H1 (cell line): Measurements from ENCODE around the gene ZNF18. TPM values are rescaled to one million over a fixed set of nuclear protein-coding genes. Genes with fewer than 3 reads are reported as not detected.

Source experiments
- CTCF ChIA-PET: fragments of 300-600 bp; sonication (Branson Sonifier 250); formaldehyde crosslinking; loops from one replicate; lab custom pipeline; 2021; ENCODE audit not compliant: partially characterized antibody; lab: Charles Lee
- POLR2A ChIA-PET: fragments of 300-600 bp; sonication (Branson Sonifier 250); formaldehyde crosslinking; loops from one replicate; lab custom pipeline; 2021; ENCODE audit warnings: inconsistent platforms; ENCODE audit not compliant: partially characterized antibody; lab: Charles Lee
- DNase-seq, 2 experiments: peaks; one replicate each; pipeline versions ENCODE4 v3.0.0 to v3.0.0-alpha.2; 2010 to 2022; ENCODE audit warnings: low spot score in 2 of 2, low read depth in 1 of 2, mixed read lengths in 1 of 2
- FAIRE-seq: peaks from 2 replicates; lab custom pipeline; 2011; peaks lifted over from hg19 to GRCh38; lab: Jason Lieb, UNC
- H2AFZ ChIP-seq: 2 replicates; pipeline ENCODE4 v1.8.1; 2012; ENCODE audit warnings: low read length, inconsistent platforms
- H2AK5ac ChIP-seq: 2 replicates; pipeline ENCODE4 v1.6.1; 2013; ENCODE audit warnings: low read depth, low read length
- H2BK120ac ChIP-seq: replicated peaks from 2 replicates; pipeline ENCODE3; 2013; ENCODE audit warnings: low read depth, low read length, inconsistent platforms
- H2BK12ac ChIP-seq: 2 replicates; pipeline ENCODE4 v1.6.1; 2013; ENCODE audit warnings: low read depth, low read length
- H2BK15ac ChIP-seq: 2 replicates; pipeline ENCODE4 v1.6.1; 2013; ENCODE audit warnings: low read length
- H2BK20ac ChIP-seq: 2 replicates; pipeline ENCODE4 v1.6.1; 2013; ENCODE audit warnings: low read length
- H2BK5ac ChIP-seq: 2 replicates; pipeline ENCODE4 v1.6.1; 2013; ENCODE audit warnings: low read depth, low read length
- H3K14ac ChIP-seq: 2 replicates; pipeline ENCODE4 v1.6.1; 2013; ENCODE audit warnings: inconsistent platforms; ENCODE audit not compliant: insufficient read length
- H3K18ac ChIP-seq: 2 replicates; pipeline ENCODE4 v1.6.1; 2013; ENCODE audit warnings: low read length; ENCODE audit errors: extremely low read depth
- H3K23ac ChIP-seq: 2 replicates; pipeline ENCODE4 v1.6.1; 2013; ENCODE audit warnings: inconsistent platforms; ENCODE audit not compliant: insufficient read length
- H3K23me2 ChIP-seq: 2 replicates; pipeline ENCODE4 v1.6.1; 2013; ENCODE audit warnings: low read depth, low read length
- H3K27ac ChIP-seq: 2 replicates; pipeline ENCODE4 v1.6.1; 2011; ENCODE audit warnings: low read depth, low read length, inconsistent platforms
- H3K27me3 ChIP-seq, 4 experiments: replicated peaks in 1 of 4; 1 replicate in 1 of 4; 2 replicates in 3 of 4; pipeline versions ENCODE4 v1.6.1 to v1.8.1; 2011 to 2013; ENCODE audit warnings: low read length in 3 of 4, mild to moderate bottlenecking in 3 of 4, inconsistent platforms in 2 of 4, mixed read lengths in 2 of 4, moderate library complexity in 1 of 4; ENCODE audit not compliant: control insufficient read depth in 3 of 4, insufficient read depth in 3 of 4; ENCODE audit errors: extremely low read depth in 1 of 4
- H3K36me3 ChIP-seq, 4 experiments: 2 replicates each; pipeline versions ENCODE4 v1.6.1 to v1.8.1; 2011 to 2013; ENCODE audit warnings: mild to moderate bottlenecking in 4 of 4, low read length in 3 of 4, moderate library complexity in 2 of 4, control low read depth in 1 of 4, inconsistent platforms in 1 of 4; ENCODE audit not compliant: insufficient read depth in 4 of 4, control insufficient read depth in 2 of 4
- H3K4ac ChIP-seq: replicated peaks from 2 replicates; pipeline ENCODE3; 2013; ENCODE audit warnings: low read length, low read depth, mixed read lengths, inconsistent platforms; ENCODE audit not compliant: insufficient read length
- H3K4me1 ChIP-seq, 4 experiments: replicated peaks in 1 of 4; 1 replicate in 1 of 4; 2 replicates in 3 of 4; pipeline versions ENCODE4 v1.6.1 to v1.8.1; 2011 to 2013; ENCODE audit warnings: low read length in 3 of 4, inconsistent platforms in 2 of 4, mixed read lengths in 1 of 4; ENCODE audit not compliant: insufficient read depth in 4 of 4, control insufficient read depth in 3 of 4
- H3K4me2 ChIP-seq, 2 experiments: 2 replicates each; pipeline versions ENCODE4 v1.6.1 to v1.8.1; 2011 to 2013; ENCODE audit warnings: low read depth in 2 of 2, low read length in 2 of 2, control low read depth in 1 of 2, inconsistent platforms in 1 of 2, mild to moderate bottlenecking in 1 of 2; ENCODE audit not compliant: insufficient read depth in 1 of 2
- H3K4me3 ChIP-seq, 4 experiments: fragments of 200-600, 300-600 bp in 1 of 4; sonication (generic), shearing (Covaris generic), sonication (Bioruptor Twin) in 1 of 4; 2 replicates each; pipeline versions ENCODE4 v1.5.1 to v1.8.1; 2011 to 2016; ENCODE audit warnings: low read length in 4 of 4, low read depth in 3 of 4, control low read depth in 2 of 4, inconsistent platforms in 2 of 4, mild to moderate bottlenecking in 2 of 4, mixed read lengths in 1 of 4, moderate library complexity in 1 of 4; ENCODE audit not compliant: insufficient read depth in 2 of 4; ENCODE audit errors: extremely low read depth in 1 of 4
- H3K56ac ChIP-seq: replicated peaks from 2 replicates; pipeline ENCODE3; 2013; ENCODE audit warnings: low read depth, mild to moderate bottlenecking, mixed read lengths, low read length, inconsistent platforms; ENCODE audit not compliant: insufficient read length
- H3K79me1 ChIP-seq: 2 replicates; pipeline ENCODE4 v1.6.1; 2013; ENCODE audit warnings: low read depth, low read length, control low read depth
- H3K79me2 ChIP-seq, 2 experiments: 2 replicates each; pipeline versions ENCODE4 v1.6.1 to v1.8.1; 2012 to 2013; ENCODE audit warnings: low read length in 2 of 2, mild to moderate bottlenecking in 2 of 2, inconsistent platforms in 1 of 2; ENCODE audit not compliant: insufficient read depth in 2 of 2, control insufficient read depth in 1 of 2
- H3K9ac ChIP-seq, 4 experiments: replicated peaks in 1 of 4; 1 replicate in 1 of 4; 2 replicates in 3 of 4; pipeline versions ENCODE4 v1.6.1 to v1.8.1; 2011 to 2013; ENCODE audit warnings: low read depth in 3 of 4, low read length in 3 of 4, control low read depth in 2 of 4, mild to moderate bottlenecking in 2 of 4, moderate library complexity in 2 of 4, inconsistent platforms in 1 of 4; ENCODE audit errors: extremely low read depth in 1 of 4
- H3K9me3 ChIP-seq, 2 experiments: 2 replicates each; pipeline versions ENCODE4 v1.6.1 to v1.8.1; 2012 to 2013; ENCODE audit warnings: mild to moderate bottlenecking in 2 of 2, moderate library complexity in 2 of 2, control low read depth in 1 of 2, inconsistent platforms in 1 of 2, low read depth in 1 of 2, low read length in 1 of 2, mixed read lengths in 1 of 2; ENCODE audit not compliant: insufficient read depth in 2 of 2
- H4K20me1 ChIP-seq, 2 experiments: replicated peaks in 1 of 2; 2 replicates each; pipeline versions ENCODE3 to v1.8.1; 2011 to 2013; ENCODE audit warnings: inconsistent platforms in 2 of 2, low read length in 2 of 2, mild to moderate bottlenecking in 1 of 2; ENCODE audit not compliant: insufficient read depth in 2 of 2, control insufficient read depth in 1 of 2
- H4K5ac ChIP-seq: 2 replicates; pipeline ENCODE4 v1.6.1; 2013; ENCODE audit warnings: low read length, low read depth, mixed read lengths, inconsistent platforms; ENCODE audit not compliant: insufficient read length
- H4K8ac ChIP-seq: 2 replicates; pipeline ENCODE4 v1.8.0; 2013; ENCODE audit warnings: mild to moderate bottlenecking, moderate library complexity, low read length, inconsistent platforms; ENCODE audit not compliant: insufficient read depth; ENCODE audit errors: extremely low read depth
- H4K91ac ChIP-seq: replicated peaks from 2 replicates; pipeline ENCODE3; 2013; ENCODE audit warnings: low read length, mixed read lengths, inconsistent platforms; ENCODE audit not compliant: insufficient read length
- CHD1 ChIP-seq: IDR thresholded peaks from 2 replicates; pipeline ENCODE4 v1.6.1; 2012; ENCODE audit warnings: low read depth, low read length, improper control_type of control experiment
- E2F6 ChIP-seq: IDR thresholded peaks from 2 replicates; pipeline ENCODE4 v1.6.1; 2012; ENCODE audit warnings: inconsistent platforms
- GABPA ChIP-seq: IDR thresholded peaks from 2 replicates; pipeline ENCODE4 v1.6.1; 2011; ENCODE audit warnings: mild to moderate bottlenecking, low read length, moderate library complexity, borderline replicate concordance; ENCODE audit not compliant: insufficient read depth
- HDAC2 ChIP-seq, 2 experiments: fragments of 300-600 bp in 1 of 2; sonication (generic) in 1 of 2; IDR thresholded peaks; 2 replicates each; pipeline ENCODE4 v1.6.1; 2011 to 2012; ENCODE audit warnings: low read depth in 2 of 2, low read length in 2 of 2, mild to moderate bottlenecking in 2 of 2, moderate library complexity in 2 of 2, borderline replicate concordance in 1 of 2, inconsistent platforms in 1 of 2
- MAFK ChIP-seq: IDR thresholded peaks from 2 replicates; pipeline ENCODE4 v1.6.1; 2012; ENCODE audit warnings: low read depth, mild to moderate bottlenecking, improper control_type of control experiment, low read length
- POU5F1 ChIP-seq: IDR thresholded peaks from 2 replicates; pipeline ENCODE4 v1.6.1; 2011; ENCODE audit warnings: low read depth, mild to moderate bottlenecking, low read length, moderate library complexity
- SIN3A ChIP-seq, 2 experiments: IDR thresholded peaks in 1 of 2; conservative IDR thresholded peaks in 1 of 2; 2 replicates each; pipeline ENCODE4 v1.6.1; 2011 to 2012; ENCODE audit warnings: low read length in 2 of 2, improper control_type of control experiment in 1 of 2, low read depth in 1 of 2, mild to moderate bottlenecking in 1 of 2
- TAF1 ChIP-seq: IDR thresholded peaks from 2 replicates; pipeline ENCODE4 v1.6.1; 2011; ENCODE audit warnings: mild to moderate bottlenecking, low read depth, low read length
- WGBS, 2 experiments: shearing (Covaris generic) in 1 of 2; methylation state at CpG; one replicate each; pipeline versions ENCODE4 v1.1.6 to v1.1.7; 2013 to 2015; ENCODE audit warnings: low lambda C conversion rate in 2 of 2, mixed read lengths in 2 of 2, inconsistent platforms in 1 of 2, low coverage in 1 of 2, missing lambda C conversion rate in 1 of 2; ENCODE audit not compliant: insufficient replicate concordance in 2 of 2, insufficient coverage in 1 of 2, insufficient read length in 1 of 2; ENCODE audit errors: extremely low coverage in 1 of 2, missing lambda C conversion rate in 1 of 2; 5-methylcytosine and 5-hydroxymethylcytosine counted together
- polyA plus RNA-seq, 7 experiments: library from polyadenylated mRNA; depleted of rRNA in 3 of 7; stranded (reverse) in 5 of 7; unstranded in 2 of 7; fragments of >200 nt in 5 of 7; fragments of 200-250 nt in 2 of 7; gene quantifications; 1 replicate in 5 of 7; 2 replicates in 1 of 7; 4 replicates in 1 of 7; pipeline versions ENCODE4 v1.2.1 to v1.2.3, GENCODE V29; 2011 to 2013; ENCODE audit warnings: missing spikeins in 2 of 7, mixed read lengths in 2 of 7
- total RNA-seq: library from RNA; stranded (reverse); fragmentation: NEBNext Ultra II Directional; extraction: Animal tissue kit (Norgen Biotek cat#: 25700); gene quantifications from 2 replicates; pipeline ENCODE4 v1.2.1, GENCODE V29; 2021

The ZNF18 gene
- total and polyA plus RNA-seq, 2 of the 8 experiments (the other 6 are each of a cell fraction or from before 2014, with no cell fraction given), result 3.0 to 9.9 TPM

GRCh38 chr17:11940904-11941303 is 56.4 kb downstream of the ZNF18 start:
- Histone ChIP-seq H2BK20ac (no peak overlapping the region), H4K20me1 (no peaks in the 10 kb centered on the region), H3K4me1 (no peaks in the 10 kb centered on the region; a peak in 1 of 7 replicates), H3K79me2 (no peaks in the 10 kb centered on the region), H3K27ac (no peak overlapping the region), H3K4me3 (no peak overlapping the region), H3K23me2 (peaks cover 3% of the 10 kb centered on the region; the same call in 1 of the 2 replicates), H3K18ac (no peak overlapping the region), H3K23ac (no peak overlapping the region), H3K27me3 (no peaks in the 10 kb centered on the region), H2BK120ac (no peak overlapping the region), H3K14ac (no peak overlapping the region), H2AFZ (no peak overlapping the region), H3K79me1 (no peaks in the 10 kb centered on the region), H3K9me3 (no peaks in the 10 kb centered on the region), H3K4me2 (no peak overlapping the region), H3K56ac (no peak overlapping the region), H4K8ac (no peak overlapping the region), H4K5ac (no peak overlapping the region), H4K91ac (no peak overlapping the region), H2AK5ac (no peak overlapping the region), H3K9ac (no peak overlapping the region), H2BK12ac (no peak overlapping the region), H3K4ac (no peak overlapping the region), H3K36me3 (no peaks in the 10 kb centered on the region), H2BK5ac (no peak overlapping the region; the same call in 1 of the 2 replicates), H2BK15ac (no peak overlapping the region)
- WGBS, 2 experiments, result 83% methylated on average over 1 of the region's 2 CpGs; no CpG with 5 or more reads in 1 of the 2 experiments
- ChIA-PET CTCF (interaction anchor here (1.1 to 3.0 kb wide), 8 partner anchors 11 to 549 kb away, joined by 3 to 13 read pairs (median 6); no protein-coding TSS in a partner anchor), POLR2A (no interaction called here)
- DNase-seq, result no peak
- TF ChIP-seq CHD1 (no peak), SIN3A (conservative IDR thresholded peaks at IDR 0.05 in 1 of 2, IDR thresholded peaks at IDR 0.05 in 1 of 2; ENCODE audit: low read depth in 1 of 2, low read length in 2 of 2) (no peak), E2F6 (no peak), TAF1 (no peak), GABPA (no peak), MAFK (no peak), HDAC2 (IDR thresholded peaks at IDR 0.05; ENCODE audit: borderline replicate concordance in 1 of 2, low read depth in 2 of 2, low read length in 2 of 2) (no peak), POU5F1 (no peak)
- no peak for FAIRE-seq
